Mesothelial cell of epicardium (in vitro differentiated cells): ENCODE measurements around the gene AGBL4. TPM values are rescaled to one million over a fixed set of nuclear protein-coding genes. Genes with fewer than 3 reads are reported as not detected.

ENCODE experiments used
- DNase-seq, 2 experiments: peaks; one replicate each; pipeline ENCODE4 v3.0.0; 2021; ENCODE audit warnings: low spot score in 2 of 2; ENCODE audit not compliant: unreplicated experiment in 2 of 2
- H3K27ac Mint-ChIP-seq: 2 replicates; pipeline ENCODE4 v1.8.0; 2021; ENCODE audit warnings: mixed read lengths
- H3K27me3 Mint-ChIP-seq: 2 replicates; pipeline ENCODE4 v1.8.0; 2021; ENCODE audit warnings: low read depth, mixed read lengths
- H3K36me3 Mint-ChIP-seq: 2 replicates; pipeline ENCODE4 v1.8.0; 2021; ENCODE audit warnings: mixed read lengths
- H3K4me1 Mint-ChIP-seq: 2 replicates; pipeline ENCODE4 v1.8.0; 2021; ENCODE audit warnings: mixed read lengths
- H3K4me3 Mint-ChIP-seq: 2 replicates; pipeline ENCODE4 v1.8.0; 2021; ENCODE audit warnings: mild to moderate bottlenecking, moderate library complexity, mixed read lengths
- H3K9me3 Mint-ChIP-seq: 2 replicates; pipeline ENCODE4 v1.8.0; 2021; ENCODE audit warnings: mixed read lengths
- total RNA-seq: library from RNA; stranded (reverse); gene quantifications from 3 replicates; pipeline ENCODE4 v1.2.1, GENCODE V29; 2021
- TF ChIP-seq, protein P1 (sequence below): fragments of 200-600 bp; sonication (generic); IDR thresholded peaks from one replicate; pipeline ENCODE4 v1.5.0; 2021; ENCODE audit warnings: antibody characterized with exemption; ENCODE audit not compliant: unreplicated experiment

Gene AGBL4
- total RNA-seq, 1 donor from 2014 or later = 0.42 TPM

DNA sequence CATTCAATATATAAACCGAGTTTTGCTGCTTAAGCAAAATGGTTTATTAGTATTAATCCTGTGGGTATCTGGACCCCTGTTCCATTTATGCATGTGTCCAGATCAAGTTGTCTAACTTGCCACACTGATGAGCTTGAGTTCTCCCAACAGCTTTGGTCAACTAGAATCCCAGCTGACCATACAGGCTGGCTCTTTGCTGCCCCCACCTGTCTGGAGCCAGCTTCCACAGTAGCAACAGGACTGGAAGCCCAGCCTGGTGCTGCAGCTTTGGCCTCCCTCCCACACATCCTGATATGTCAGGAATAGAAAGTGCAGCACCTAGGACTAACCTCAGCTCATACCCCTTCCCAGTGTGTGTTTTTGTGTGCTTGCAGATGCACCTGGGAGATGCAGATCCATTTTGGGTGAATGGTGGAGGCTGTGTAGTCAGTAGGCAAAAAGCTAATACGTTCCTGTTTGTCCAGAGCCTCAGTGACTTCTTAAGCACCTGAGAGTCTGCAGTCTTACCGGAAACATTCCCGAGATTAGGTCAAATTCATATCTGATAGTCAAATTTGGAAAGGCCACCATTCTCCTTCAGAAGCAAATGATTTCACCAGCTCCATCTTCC lies 1206.1 kb downstream of the AGBL4 start:
- H3K36me3 Mint-ChIP-seq = no peaks in the 10 kb centered on the region
- no peaks in the 10 kb centered on the region for H3K4me1 Mint-ChIP-seq
- TF ChIP-seq, protein P1, sequence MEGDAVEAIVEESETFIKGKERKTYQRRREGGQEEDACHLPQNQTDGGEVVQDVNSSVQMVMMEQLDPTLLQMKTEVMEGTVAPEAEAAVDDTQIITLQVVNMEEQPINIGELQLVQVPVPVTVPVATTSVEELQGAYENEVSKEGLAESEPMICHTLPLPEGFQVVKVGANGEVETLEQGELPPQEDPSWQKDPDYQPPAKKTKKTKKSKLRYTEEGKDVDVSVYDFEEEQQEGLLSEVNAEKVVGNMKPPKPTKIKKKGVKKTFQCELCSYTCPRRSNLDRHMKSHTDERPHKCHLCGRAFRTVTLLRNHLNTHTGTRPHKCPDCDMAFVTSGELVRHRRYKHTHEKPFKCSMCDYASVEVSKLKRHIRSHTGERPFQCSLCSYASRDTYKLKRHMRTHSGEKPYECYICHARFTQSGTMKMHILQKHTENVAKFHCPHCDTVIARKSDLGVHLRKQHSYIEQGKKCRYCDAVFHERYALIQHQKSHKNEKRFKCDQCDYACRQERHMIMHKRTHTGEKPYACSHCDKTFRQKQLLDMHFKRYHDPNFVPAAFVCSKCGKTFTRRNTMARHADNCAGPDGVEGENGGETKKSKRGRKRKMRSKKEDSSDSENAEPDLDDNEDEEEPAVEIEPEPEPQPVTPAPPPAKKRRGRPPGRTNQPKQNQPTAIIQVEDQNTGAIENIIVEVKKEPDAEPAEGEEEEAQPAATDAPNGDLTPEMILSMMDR = peak; percentile 43
- no peak overlapping the region for H3K27ac Mint-ChIP-seq
- no peaks in the 10 kb centered on the region for H3K9me3 Mint-ChIP-seq
- H3K4me3 Mint-ChIP-seq = no peak overlapping the region
- peaks cover 27% of the 10 kb centered on the region for H3K27me3 Mint-ChIP-seq
- peak; percentile 28 to 68 for DNase-seq

- Mint-ChIP-seq H3K4me3 (no peak overlapping the region), H3K27me3 (peaks cover 25% of the 10 kb centered on the region), H3K27ac (no peak overlapping the region), H3K4me1 (no peaks in the 10 kb centered on the region), H3K9me3 (no peaks in the 10 kb centered on the region), H3K36me3 (no peaks in the 10 kb centered on the region)
- TF ChIP-seq, protein P1 = no peak
- no peak for DNase-seq
Observed at GRCh38 chr1:48810740-48811139, 1213.0 kb downstream of the AGBL4 start.

GRCh38 chr1:48808496-48808895 lies 1215.3 kb downstream of the AGBL4 start:
- Mint-ChIP-seq H3K36me3 (no peaks in the 10 kb centered on the region), H3K27ac (no peak overlapping the region), H3K4me3 (no peak overlapping the region), H3K9me3 (no peaks in the 10 kb centered on the region), H3K4me1 (no peaks in the 10 kb centered on the region), H3K27me3 (peaks cover 39% of the 10 kb centered on the region)
- DNase-seq = no peak
- TF ChIP-seq, protein P1 = no peak

- Mint-ChIP-seq H3K4me3 (no peak overlapping the region), H3K4me1 (no peaks in the 10 kb centered on the region), H3K27me3 (peaks cover 42% of the 10 kb centered on the region), H3K9me3 (no peaks in the 10 kb centered on the region), H3K27ac (no peak overlapping the region), H3K36me3 (no peaks in the 10 kb centered on the region)
- TF ChIP-seq, protein P1 = no peak
- no peak for DNase-seq
Observed at GRCh38 chr1:48807554-48808260, 1216.0 kb downstream of the AGBL4 start.

DNA sequence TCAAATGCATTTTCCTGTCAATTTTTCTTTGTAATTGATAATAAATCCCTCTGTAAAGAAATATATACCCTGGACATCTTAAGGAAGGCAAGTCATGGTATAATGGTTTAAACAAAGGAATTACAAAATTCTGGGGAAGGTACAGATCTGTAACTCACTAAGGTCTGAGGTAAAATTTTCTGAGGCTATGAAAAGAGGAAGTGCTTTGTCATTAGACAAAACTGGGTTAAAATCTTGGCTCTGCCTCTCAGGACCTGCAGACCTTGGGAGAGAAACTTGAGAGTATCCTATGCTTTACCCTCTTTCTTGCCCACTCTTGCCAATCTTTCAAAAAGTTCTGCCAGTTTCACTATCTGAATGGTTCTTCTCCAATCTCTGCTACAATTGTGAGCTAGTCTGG lies 1220.3 kb downstream of the AGBL4 start:
- Mint-ChIP-seq H3K27ac (no peak overlapping the region), H3K27me3 (peaks cover 70% of the 10 kb centered on the region), H3K36me3 (no peaks in the 10 kb centered on the region), H3K4me1 (no peaks in the 10 kb centered on the region), H3K4me3 (no peak overlapping the region), H3K9me3 (no peaks in the 10 kb centered on the region)
- DNase-seq = no peak
- TF ChIP-seq, protein P1 = no peak
